22Rv1 (cell line): ENCODE measurements around the gene PRUNE2.

Experiments used
- CTCF ChIP-seq: fragments of 450-650 bp; IDR thresholded peaks from 2 replicates; pipeline ENCODE4 v1.5.1; 2017; ENCODE audit warnings: mild to moderate bottlenecking
- ZFX ChIP-seq: fragments of 450-650 bp; IDR thresholded peaks from 2 replicates; pipeline ENCODE4 v1.6.1; 2017; ENCODE audit warnings: antibody characterized with exemption, borderline replicate concordance

- TF ChIP-seq CTCF (no peak), ZFX (no peak)
These were observed 248.6 kb downstream of the PRUNE2 start for GRCh38 chr9:76657265-76657664.
